Right forelimb (tissue), 1 donor: ENCODE data around the gene TRIM56.
A peak's percentile ranks its signal among the peaks of the same experiment; 100 is the strongest.

Source experiments
- DNase-seq: peaks from one replicate; pipeline ENCODE4 v3.0.0-alpha.2; 2018

Gene TRIM56

GRCh38 chr7:101134399-101134980 lies 49.2 kb downstream of the TRIM56 start:
- DNase-seq, result no peak

GRCh38 chr7:101137651-101138212 lies 52.5 kb downstream of the TRIM56 start:
- no peak for DNase-seq

- DNase-seq, result peak; percentile 77
Measured at GRCh38 chr7:101138213-101138870, 53.1 kb downstream of the TRIM56 start.

GRCh38 chr7:101140339-101140699 lies 55.0 kb downstream of the TRIM56 start:
- no peak for DNase-seq

- DNase-seq, result no peak
Measured at GRCh38 chr7:101140746-101141382, 55.6 kb downstream of the TRIM56 start.
